ENCODE results near the gene TGM1. TPM values are rescaled to one million over a fixed set of nuclear protein-coding genes. Genes with fewer than 3 reads are reported as not detected.
A peak's percentile ranks its signal among the peaks of the same experiment; 100 is the strongest.

The TGM1 gene
- total and polyA plus RNA-seq, 2 donors: 1.5 to 41.0 TPM

- no peak within 1 kb of the TSS for H3K4me3 ChIP-seq (ENCODE audit: low read length in 2 of 2)
- peak within 1 kb of the TSS; percentile 54 to 68 for H3K27ac ChIP-seq (ENCODE audit: low read depth in 1 of 2, low read length in 1 of 2)
- H3K36me3 ChIP-seq (ENCODE audit: control insufficient read depth in 2 of 2, insufficient read depth in 2 of 2, low read length in 1 of 2): peaks cover 50 to 61% of the 10 kb centered on the region in 2 donors
- peak in 2 of 9 donors; percentile 51 to 70 for DNase-seq (ENCODE audit: low read depth in 6 of 9, low spot score in 9 of 9)
- H3K4me1 ChIP-seq (ENCODE audit: control insufficient read depth in 2 of 2, insufficient read depth in 2 of 2, low read length in 2 of 2): peaks cover 9 to 44% of the 10 kb centered on the region in 2 donors
- no peaks in the 10 kb centered on the region for H3K9me3 ChIP-seq (ENCODE audit: control insufficient read depth in 2 of 2, insufficient read depth in 1 of 2, low read length in 1 of 2)
- WGBS: 69% methylated on average over 6 of the region's 6 CpGs
- H3K27me3 ChIP-seq (ENCODE audit: control insufficient read depth in 2 of 2, insufficient read depth in 1 of 2, low read length in 1 of 2): peaks cover 0 to 5% of the 10 kb centered on the region in 2 donors
Observed at GRCh38 chr14:24307575-24308341, 44.8 kb upstream of the TGM1 start, which contains the start of gene CIDEB. Gene CIDEB (minus strand): TSS chr14:24307977. CDS start chr14:24307858, 119 bp downstream.

GRCh38 chr14:24307156-24307574 lies 44.2 kb upstream of the TGM1 start:
- no peak for DNase-seq (ENCODE audit: low read depth in 6 of 9, low spot score in 9 of 9)
- Histone ChIP-seq H3K4me3 (ENCODE audit: low read length in 2 of 2) (no peak overlapping the region), H3K27ac (ENCODE audit: low read depth in 1 of 2, low read length in 1 of 2) (no peak overlapping the region), H3K9me3 (ENCODE audit: control insufficient read depth in 2 of 2, insufficient read depth in 1 of 2, low read length in 1 of 2) (no peaks in the 10 kb centered on the region), H3K36me3 (ENCODE audit: control insufficient read depth in 2 of 2, insufficient read depth in 2 of 2, low read length in 1 of 2) (peaks cover 56 to 67% of the 10 kb centered on the region in 2 donors), H3K27me3 (ENCODE audit: control insufficient read depth in 2 of 2, insufficient read depth in 1 of 2, low read length in 1 of 2) (peaks cover 0 to 5% of the 10 kb centered on the region in 2 donors), H3K4me1 (ENCODE audit: control insufficient read depth in 2 of 2, insufficient read depth in 2 of 2, low read length in 2 of 2) (peaks cover 9 to 39% of the 10 kb centered on the region in 2 donors)
- WGBS: 88% methylated on average over 11 of the region's 11 CpGs

GRCh38 chr14:24304019-24304387 lies 41.0 kb upstream of the TGM1 start:
- DNase-seq (ENCODE audit: low read depth in 6 of 9, low spot score in 9 of 9): no peak
- WGBS: 98% methylated on average over 11 of the region's 11 CpGs
- no peaks in the 10 kb centered on the region for H3K9me3 ChIP-seq (ENCODE audit: control insufficient read depth in 2 of 2, insufficient read depth in 1 of 2, low read length in 1 of 2)
- no peak overlapping the region for H3K4me3 ChIP-seq (ENCODE audit: low read length in 2 of 2)
- no peak overlapping the region for H3K27ac ChIP-seq (ENCODE audit: low read depth in 1 of 2, low read length in 1 of 2)
- peaks cover 8 to 29% of the 10 kb centered on the region in 2 donors for H3K4me1 ChIP-seq (ENCODE audit: control insufficient read depth in 2 of 2, insufficient read depth in 2 of 2, low read length in 2 of 2)
- no peaks in the 10 kb centered on the region for H3K27me3 ChIP-seq (ENCODE audit: control insufficient read depth in 2 of 2, insufficient read depth in 1 of 2, low read length in 1 of 2)
- H3K36me3 ChIP-seq (ENCODE audit: control insufficient read depth in 2 of 2, insufficient read depth in 2 of 2, low read length in 1 of 2): peaks cover 64 to 78% of the 10 kb centered on the region in 2 donors

- Histone ChIP-seq H3K27me3 (ENCODE audit: control insufficient read depth in 2 of 2, insufficient read depth in 1 of 2, low read length in 1 of 2) (no peaks in the 10 kb centered on the region), H3K27ac (ENCODE audit: low read depth in 1 of 2, low read length in 1 of 2) (peak overlapping the region; percentile 62 to 83), H3K36me3 (ENCODE audit: control insufficient read depth in 2 of 2, insufficient read depth in 2 of 2, low read length in 1 of 2) (peaks cover 49 to 55% of the 10 kb centered on the region in 2 donors), H3K4me1 (ENCODE audit: control insufficient read depth in 2 of 2, insufficient read depth in 2 of 2, low read length in 2 of 2) (peaks cover 14 to 32% of the 10 kb centered on the region in 2 donors), H3K4me3 (ENCODE audit: low read length in 2 of 2) (peak overlapping the region; percentile 85 to 89), H3K9me3 (ENCODE audit: control insufficient read depth in 2 of 2, insufficient read depth in 1 of 2, low read length in 1 of 2) (no peaks in the 10 kb centered on the region)
- 40% methylated on average over 16 of the region's 16 CpGs for WGBS
- no peak for DNase-seq (ENCODE audit: low read depth in 6 of 9, low spot score in 9 of 9)
Observed at GRCh38 chr14:24300326-24300980, 37.5 kb upstream of the TGM1 start.

GRCh38 chr14:24299255-24300191 lies 36.5 kb upstream of the TGM1 start, which contains the start of the genes DHRS1 and NOP9:
Gene DHRS1 (minus strand): TSS chr14:24299780. CDS start chr14:24299106, 674 bp downstream.
Gene NOP9 (plus strand): TSS chr14:24299850. CDS start chr14:24299955, 105 bp downstream.
- Histone ChIP-seq H3K4me3 (ENCODE audit: low read length in 2 of 2) (peak within 1 kb of the TSS; percentile 85 to 89), H3K36me3 (ENCODE audit: control insufficient read depth in 2 of 2, insufficient read depth in 2 of 2, low read length in 1 of 2) (peaks cover 40 to 48% of the 10 kb centered on the region in 2 donors), H3K27me3 (ENCODE audit: control insufficient read depth in 2 of 2, insufficient read depth in 1 of 2, low read length in 1 of 2) (no peaks in the 10 kb centered on the region), H3K4me1 (ENCODE audit: control insufficient read depth in 2 of 2, insufficient read depth in 2 of 2, low read length in 2 of 2) (peaks cover 14 to 32% of the 10 kb centered on the region in 2 donors), H3K9me3 (ENCODE audit: control insufficient read depth in 2 of 2, insufficient read depth in 1 of 2, low read length in 1 of 2) (no peaks in the 10 kb centered on the region), H3K27ac (ENCODE audit: low read depth in 1 of 2, low read length in 1 of 2) (peak within 1 kb of the TSS; percentile 77 to 90)
- peak; percentile 81 to 95 (median 90) for DNase-seq (ENCODE audit: low read depth in 6 of 9, low spot score in 9 of 9)
- WGBS: under 1% methylated on average over 75 of the region's 75 CpGs

- H3K27me3 ChIP-seq (ENCODE audit: control insufficient read depth in 2 of 2, insufficient read depth in 1 of 2, low read length in 1 of 2): no peaks in the 10 kb centered on the region
- peak overlapping the region; percentile 85 to 89 for H3K4me3 ChIP-seq (ENCODE audit: low read length in 2 of 2)
- DNase-seq (ENCODE audit: low read depth in 6 of 9, low spot score in 9 of 9): no peak
- H3K4me1 ChIP-seq (ENCODE audit: control insufficient read depth in 2 of 2, insufficient read depth in 2 of 2, low read length in 2 of 2): peaks cover 14 to 32% of the 10 kb centered on the region in 2 donors
- WGBS: 72% methylated on average over 7 of the region's 7 CpGs
- peak overlapping the region; percentile 77 to 90 for H3K27ac ChIP-seq (ENCODE audit: low read depth in 1 of 2, low read length in 1 of 2)
- peaks cover 34 to 42% of the 10 kb centered on the region in 2 donors for H3K36me3 ChIP-seq (ENCODE audit: control insufficient read depth in 2 of 2, insufficient read depth in 2 of 2, low read length in 1 of 2)
- no peaks in the 10 kb centered on the region for H3K9me3 ChIP-seq (ENCODE audit: control insufficient read depth in 2 of 2, insufficient read depth in 1 of 2, low read length in 1 of 2)
Observed at GRCh38 chr14:24298892-24299254, 35.9 kb upstream of the TGM1 start.

- DNase-seq (ENCODE audit: low read depth in 6 of 9, low spot score in 9 of 9): peak in 1 of 9 donors; percentile 42
- no peak overlapping the region for H3K4me3 ChIP-seq (ENCODE audit: low read length in 2 of 2)
- peaks cover 14 to 32% of the 10 kb centered on the region in 2 donors for H3K4me1 ChIP-seq (ENCODE audit: control insufficient read depth in 2 of 2, insufficient read depth in 2 of 2, low read length in 2 of 2)
- H3K27me3 ChIP-seq (ENCODE audit: control insufficient read depth in 2 of 2, insufficient read depth in 1 of 2, low read length in 1 of 2): no peaks in the 10 kb centered on the region
- peak overlapping the region in 1 of 2 donors; percentile 40 for H3K27ac ChIP-seq (ENCODE audit: low read depth in 1 of 2, low read length in 1 of 2)
- no peaks in the 10 kb centered on the region for H3K9me3 ChIP-seq (ENCODE audit: control insufficient read depth in 2 of 2, insufficient read depth in 1 of 2, low read length in 1 of 2)
- 58% methylated on average over 5 of the region's 5 CpGs for WGBS
- peaks cover 23 to 32% of the 10 kb centered on the region in 2 donors for H3K36me3 ChIP-seq (ENCODE audit: control insufficient read depth in 2 of 2, insufficient read depth in 2 of 2, low read length in 1 of 2)
Observed at GRCh38 chr14:24297190-24297964, 34.4 kb upstream of the TGM1 start.

Measured in thymus (tissue), 11 donors.